HG03175 (cell line): Measurements from ENCODE around the gene SEC16B.

Source experiments
- ATAC-seq: cut with Tn5 transposase; IDR thresholded peaks from one replicate; pipeline ENCODE4 v1.9.1; 2021; ENCODE audit warnings: mild to moderate bottlenecking, moderate library complexity; ENCODE audit not compliant: unreplicated experiment

The SEC16B gene

DNA sequence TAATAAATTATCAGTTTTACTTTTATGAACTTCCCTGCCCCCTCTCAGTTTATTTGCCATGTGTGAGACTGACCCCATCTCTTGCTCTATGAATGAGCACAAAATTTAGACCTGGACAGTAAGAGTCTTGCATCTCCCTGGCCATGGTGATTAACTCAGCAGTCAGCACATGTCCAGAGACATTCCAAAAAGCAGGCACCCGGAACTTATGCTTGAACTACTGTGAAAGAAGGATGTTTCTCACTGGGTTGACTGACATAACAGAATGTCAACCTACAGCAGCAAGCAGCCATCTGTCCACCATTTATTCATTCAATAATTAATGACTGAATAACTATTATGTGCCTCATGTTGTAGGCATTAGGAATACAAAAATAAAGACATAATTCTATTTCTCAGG, 11.3 kb upstream of the SEC16B start:
- ATAC-seq: no peak

DNA sequence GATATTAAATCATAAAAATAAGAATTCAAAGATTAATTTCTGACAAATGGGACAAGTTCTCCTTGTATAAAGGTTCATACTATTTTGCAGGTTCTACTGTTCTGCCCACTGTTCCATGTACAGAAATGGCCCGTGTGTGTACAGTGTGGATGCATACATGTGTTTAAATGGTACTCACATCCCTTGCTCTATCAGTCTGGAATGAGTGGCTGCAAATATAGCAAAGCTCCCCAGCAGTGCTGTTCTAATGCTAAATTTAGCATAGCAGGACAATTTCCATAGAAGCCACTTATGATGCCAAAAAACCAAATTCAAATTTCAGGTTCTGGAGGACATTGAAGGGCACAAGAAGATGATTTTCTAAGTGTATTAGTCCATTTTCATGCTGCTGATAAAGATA, 9.4 kb upstream of the SEC16B start:
- ATAC-seq: no peak

DNA sequence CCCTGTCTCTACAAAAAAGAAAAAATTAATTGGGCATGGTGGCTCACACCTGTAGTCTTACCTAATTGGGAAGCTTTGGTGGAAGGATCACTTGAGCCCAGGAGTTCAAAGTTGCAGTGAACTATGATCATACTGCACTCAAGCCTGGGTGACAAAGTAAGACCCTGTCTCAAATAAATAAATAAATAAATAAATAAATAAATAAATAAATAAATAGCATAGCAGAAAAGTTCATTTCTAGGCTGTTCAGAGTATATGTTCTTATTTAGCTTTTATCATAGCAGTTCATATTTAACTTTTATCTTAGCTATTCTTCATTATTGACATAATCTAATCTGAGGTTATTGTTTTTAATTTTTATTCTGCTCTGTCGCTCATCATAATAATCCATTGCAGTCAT, 8.7 kb upstream of the SEC16B start:
- no peak for ATAC-seq

DNA sequence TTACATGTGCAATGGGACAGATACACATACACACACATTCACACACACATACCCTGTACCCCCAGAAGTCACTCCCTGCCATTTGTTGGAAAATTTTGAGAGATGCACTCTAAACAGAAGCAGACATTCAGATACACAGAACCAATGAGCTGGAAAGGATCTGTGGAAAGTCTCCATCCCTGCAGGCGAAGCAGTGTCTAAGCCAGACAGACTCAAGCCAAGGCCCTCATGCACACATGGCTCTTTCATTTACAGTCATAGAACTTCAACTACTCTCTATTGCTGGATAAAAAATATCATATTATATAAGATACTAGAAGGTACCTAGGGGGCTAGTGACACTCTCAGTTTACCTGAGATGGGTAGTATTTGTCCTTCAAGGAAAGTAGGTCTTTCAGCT, 7.3 kb upstream of the SEC16B start:
- ATAC-seq: no peak

DNA sequence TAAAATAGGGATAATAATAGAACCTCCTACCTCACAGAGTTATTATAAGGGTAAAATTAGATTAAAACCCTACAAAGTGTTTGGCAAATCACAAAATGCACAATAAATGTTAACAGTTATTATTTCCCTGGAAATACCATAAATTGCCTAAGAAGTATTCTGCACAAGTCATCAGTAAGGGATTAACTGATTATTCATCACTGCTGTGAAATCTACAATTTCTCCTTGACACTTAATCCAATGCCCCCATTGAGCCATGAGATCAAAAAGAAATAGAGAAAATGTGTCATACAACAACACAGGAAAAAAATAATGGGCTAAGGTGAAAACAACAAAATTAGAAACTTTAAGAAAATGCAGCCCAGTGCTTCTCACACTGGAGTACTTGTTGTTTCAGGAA, 6.7 kb upstream of the SEC16B start:
- no peak for ATAC-seq

DNA sequence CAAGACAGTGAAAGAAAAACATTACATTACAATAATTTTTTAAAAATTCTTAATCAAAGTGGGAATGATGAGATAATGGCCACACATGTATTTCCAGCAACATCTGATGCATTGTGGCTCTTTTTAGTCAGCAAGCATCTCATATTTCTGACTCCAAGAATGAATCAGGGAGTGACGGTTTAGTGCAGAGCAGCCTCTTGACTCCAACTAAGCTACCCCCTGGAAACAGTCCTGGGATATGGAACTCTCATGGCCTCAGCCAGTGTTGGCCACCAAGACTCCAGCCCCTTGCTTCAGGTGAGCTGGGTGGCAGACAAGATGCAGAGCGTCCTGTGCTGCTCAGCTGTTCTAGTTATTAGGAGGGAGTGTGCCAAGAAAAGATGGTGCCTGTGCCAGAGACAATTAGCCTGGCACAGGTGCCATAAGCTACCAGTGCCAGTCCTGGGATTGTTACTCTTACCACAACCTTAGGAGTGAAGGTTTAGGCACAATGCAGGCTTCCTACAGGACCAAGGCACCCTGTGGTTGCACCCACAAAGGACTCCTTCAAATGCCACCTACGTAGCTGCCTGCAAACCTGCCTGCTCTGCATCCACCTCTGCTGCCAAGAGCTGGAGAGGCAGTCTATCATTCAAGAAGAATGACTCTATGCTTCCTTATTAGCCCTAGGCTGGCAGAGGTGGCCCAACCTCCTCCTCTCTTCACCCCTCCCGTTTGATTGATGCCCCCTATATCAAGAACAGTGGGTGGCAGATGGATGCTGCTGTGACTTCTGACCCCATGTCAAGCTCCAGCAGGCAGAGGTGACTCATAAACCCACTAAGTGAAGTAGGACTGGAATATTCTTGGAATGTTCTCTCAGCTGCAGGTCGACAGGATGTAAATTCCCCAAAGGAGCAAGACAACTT, 6.0 kb upstream of the SEC16B start:
- no peak for ATAC-seq

DNA sequence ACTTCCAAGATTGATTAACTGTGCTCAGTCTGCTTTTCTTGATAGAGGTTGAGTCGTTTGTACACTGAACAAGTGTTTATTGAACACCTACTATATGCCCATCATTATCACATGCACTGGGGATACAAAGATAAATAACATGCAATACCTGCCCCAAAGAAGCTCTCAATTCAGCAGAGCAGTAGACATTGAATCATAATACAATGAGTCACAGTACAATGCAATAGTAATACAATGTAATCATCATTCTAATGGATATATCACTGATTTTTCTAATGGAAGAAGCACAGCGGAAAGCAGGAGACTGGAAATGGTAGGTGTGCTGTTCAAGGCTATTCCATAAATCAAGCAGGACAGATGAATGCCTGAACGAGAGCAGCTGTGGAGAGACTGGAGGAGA, 3.7 kb upstream of the SEC16B start:
- no peak for ATAC-seq

DNA sequence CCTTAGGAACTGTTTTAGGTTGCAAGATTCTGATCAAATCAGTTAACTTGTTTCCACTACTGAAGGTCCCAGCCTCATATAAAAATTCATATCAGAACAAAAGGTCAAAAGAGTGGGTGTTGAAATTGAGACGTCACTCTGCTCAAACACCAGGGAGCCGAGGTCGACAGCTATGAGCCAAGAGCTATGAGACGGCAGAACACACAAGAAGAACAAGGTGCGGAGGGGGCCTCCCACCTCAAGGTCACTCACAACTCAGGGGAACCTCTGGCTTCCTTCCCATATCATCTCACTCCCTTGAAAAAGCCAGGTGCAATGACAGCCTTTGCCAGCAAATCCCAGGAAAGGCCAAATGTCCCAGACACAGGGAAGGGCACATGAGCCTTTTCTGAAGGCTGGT, 749 bp downstream of the SEC16B start:
- no peak for ATAC-seq

DNA sequence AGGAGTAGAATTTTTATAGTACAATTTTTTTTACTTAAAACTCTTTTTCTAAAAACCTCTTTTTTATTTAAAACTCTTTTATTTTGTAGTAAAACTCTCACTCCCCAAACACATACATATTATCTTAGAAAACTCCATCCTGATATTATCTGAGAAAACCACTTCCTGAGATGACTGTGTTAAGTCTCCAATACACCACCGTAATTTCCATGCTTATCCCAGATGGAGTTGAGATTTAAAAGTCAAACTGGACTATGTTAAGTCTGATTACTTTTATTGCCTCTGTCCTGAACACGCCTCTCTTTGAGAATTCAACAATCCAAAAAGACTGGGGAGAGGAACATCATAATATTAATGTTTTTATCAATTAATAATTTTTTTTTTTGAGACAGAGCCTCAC, 3.7 kb downstream of the SEC16B start:
- ATAC-seq: no peak

DNA sequence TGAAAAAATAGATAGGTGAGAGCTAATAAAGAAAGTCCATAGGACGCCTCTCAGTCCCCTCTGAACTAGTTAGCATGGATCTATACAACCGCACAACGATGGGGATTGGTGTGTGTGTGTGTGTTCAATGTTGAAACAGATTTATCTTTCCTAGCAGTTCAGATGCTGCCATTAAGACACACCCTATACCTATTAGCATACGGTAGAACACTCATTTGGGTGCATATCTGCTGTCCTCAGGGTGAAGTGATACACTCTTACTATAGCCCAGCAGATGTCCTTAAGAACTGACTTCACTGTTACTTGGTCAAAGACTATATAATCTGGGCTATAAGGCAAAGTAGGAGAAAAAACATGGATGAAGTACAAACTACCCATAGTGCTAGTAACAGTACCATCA, 4.6 kb downstream of the SEC16B start:
- ATAC-seq: no peak

DNA sequence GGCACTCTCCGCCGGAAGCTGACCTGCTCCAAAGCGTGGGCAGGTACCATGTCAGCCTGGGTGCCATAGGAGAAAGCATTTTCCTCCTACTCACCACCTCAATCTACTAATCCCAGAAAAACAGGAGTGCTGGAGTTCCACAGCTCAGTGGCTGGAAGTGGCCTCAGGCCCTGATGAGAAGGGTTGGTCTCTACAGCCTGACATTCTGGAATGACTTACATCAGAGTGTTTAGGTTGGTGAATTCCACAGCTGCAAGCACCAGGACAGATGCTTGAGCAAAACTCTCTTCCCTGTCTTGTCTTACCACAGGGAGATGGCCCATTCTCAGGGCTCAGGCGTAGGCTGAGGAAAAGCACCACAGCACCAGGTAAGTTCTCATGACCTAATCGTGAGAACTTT, 5.5 kb downstream of the SEC16B start:
- no peak for ATAC-seq

DNA sequence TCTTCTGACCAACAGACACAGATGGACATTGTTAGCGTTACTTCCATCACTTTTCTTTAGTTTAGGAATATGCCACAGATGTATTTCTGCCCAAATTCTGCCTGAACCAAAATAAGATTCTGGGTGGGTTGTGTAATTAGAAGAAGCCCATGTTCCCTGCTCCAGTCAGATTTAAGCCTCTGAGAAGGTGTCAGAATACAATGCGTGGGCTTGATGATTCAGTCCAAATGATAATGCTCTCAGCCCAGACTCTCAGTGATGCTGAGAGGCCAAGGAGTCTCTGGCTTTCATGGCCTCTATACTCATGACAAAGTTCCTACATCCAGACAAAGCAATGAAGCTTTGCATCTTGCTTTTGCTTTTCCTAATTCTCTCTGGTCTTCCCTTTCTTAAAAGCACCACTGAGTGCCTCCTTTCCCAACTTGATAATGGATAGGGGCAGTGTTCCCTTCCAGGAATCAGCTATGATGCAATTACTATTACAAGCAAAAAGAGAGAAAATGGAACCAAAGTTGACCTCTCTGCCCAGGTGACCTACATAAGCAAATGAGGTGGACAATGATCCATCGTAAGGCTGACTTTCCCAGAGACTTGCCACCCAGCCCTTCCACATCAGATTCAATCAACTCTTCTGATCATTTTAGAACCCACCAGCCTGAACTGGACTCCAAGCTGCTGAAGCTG, 8.8 kb downstream of the SEC16B start:
- no peak for ATAC-seq

DNA sequence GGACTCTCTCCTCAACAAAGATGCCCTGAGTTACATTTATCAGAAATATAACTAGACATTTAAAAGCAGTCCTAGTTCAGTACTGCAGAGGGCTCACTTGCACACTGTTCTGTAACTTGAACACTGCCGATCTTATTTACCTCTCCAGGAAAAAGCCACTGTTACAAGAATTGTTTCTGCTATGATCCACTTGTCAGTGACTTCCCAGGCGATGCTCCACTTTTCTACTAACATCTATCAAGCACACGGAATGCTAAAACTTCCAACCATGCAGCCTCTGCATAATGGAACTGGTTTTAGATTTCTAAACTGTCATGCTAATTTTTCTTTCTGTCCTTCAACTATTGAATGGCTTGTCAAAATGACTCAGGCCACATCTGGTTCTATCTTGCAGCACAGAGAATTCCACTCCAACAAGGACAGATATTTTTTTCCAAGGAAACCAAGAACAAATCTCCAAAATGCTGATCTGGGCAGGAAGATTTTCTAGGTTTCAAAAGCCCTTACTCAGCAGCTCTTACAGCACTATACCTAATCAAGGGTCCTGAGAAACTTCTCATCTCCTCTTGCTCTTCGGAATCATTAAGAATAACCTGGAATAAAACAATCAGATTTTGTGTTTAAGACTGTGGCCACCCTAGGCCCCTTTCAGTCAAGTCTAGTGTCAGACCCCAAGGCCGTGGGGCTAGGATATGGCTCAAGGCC, 9.9 kb downstream of the SEC16B start:
- no peak for ATAC-seq

DNA sequence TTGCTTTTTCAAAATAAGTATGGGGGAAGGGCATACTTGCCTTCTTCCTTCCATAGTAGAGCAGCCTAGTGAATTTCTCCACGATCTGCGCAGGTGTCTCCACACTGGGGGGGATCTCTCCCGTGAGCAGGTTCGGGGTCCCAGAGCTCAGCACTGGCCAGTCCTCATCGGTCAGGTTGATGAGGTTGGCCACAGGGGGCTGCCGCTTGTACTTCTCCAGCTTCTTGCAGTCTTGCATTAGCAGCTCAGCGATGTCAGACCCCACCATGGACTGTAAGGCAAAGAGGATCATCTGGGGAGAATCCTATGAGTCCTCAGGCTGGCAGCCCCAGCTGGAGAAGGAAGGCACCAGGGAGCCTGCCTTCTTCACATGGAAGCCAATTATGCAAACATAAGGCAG, 11.8 kb downstream of the SEC16B start:
- no peak for ATAC-seq

DNA sequence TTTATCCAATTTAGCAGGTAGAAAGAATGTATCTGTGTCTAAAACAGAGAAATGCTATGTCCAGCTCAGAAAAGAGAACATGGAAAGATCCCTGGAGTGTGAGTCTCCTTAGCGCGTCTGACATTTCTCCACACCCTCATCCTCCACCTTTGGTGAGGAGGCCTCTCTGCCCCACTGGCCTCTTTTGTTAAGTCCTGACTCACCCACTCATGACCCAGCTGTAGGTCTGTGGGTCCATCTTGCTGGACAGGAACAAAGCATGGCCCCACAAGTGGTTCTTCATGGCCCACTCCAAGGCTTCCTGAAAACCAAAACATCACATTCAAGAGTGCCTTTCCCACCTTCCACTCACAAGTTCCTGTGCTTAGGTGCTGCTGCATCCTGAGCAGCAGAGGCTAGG, 15.8 kb downstream of the SEC16B start:
- ATAC-seq: no peak

DNA sequence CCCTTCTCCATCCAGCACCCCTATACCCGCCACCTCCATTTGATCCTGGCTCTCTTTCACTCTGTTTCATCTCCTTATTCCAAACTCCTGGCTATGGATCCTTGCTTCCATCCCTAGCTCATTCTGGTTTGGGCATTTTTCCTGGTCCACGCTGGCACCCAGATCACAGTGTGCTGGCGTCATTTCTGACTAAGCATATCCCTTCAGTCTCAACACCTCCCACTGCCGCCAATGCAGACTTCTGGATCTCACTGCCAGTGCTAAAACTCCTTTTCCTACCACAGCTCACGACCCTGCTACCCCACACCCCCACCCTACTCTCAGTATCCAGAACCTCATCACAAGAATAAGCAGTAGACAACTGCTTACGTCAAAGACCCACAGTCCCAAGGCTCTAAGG, 16.3 kb downstream of the SEC16B start:
- ATAC-seq: no peak

DNA sequence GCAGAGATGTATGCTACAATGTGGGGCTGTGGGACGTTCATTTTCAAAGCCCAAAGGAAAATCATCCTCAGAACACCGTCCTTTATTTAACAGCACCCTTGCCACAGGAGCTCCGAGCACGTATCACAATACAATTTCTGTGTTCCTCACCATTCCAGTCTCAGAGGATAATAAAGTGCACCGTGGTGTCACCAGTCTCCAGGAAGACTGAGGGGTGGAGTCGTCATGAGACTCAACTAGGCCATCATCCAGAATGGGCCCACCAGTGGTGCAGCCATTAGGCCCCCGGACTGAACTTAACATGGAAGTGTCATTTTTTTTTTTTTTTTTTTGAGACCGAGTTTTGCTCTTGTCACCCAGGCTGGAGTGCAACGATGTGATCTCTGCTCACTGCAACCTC, 17.2 kb downstream of the SEC16B start:
- no peak for ATAC-seq

DNA sequence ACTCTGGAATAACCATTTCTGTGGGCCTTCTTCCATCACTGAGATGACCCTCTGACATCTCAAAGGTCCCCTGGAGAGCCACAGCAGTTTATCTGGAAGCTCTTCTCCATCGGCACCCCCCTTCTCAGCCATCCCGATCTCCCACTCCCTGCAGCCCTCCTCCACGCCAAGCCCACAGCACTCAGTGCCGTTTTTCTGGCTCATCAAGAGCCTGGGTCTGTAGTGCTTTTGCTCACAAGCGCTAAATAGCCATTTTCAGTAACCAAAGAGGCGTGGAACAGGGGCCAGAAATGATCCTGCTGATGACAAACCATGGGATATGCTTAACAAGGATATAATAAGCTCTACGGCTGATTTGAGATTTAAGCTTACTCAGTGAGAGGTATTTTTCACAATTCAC, 17.6 kb downstream of the SEC16B start:
- ATAC-seq: no peak

DNA sequence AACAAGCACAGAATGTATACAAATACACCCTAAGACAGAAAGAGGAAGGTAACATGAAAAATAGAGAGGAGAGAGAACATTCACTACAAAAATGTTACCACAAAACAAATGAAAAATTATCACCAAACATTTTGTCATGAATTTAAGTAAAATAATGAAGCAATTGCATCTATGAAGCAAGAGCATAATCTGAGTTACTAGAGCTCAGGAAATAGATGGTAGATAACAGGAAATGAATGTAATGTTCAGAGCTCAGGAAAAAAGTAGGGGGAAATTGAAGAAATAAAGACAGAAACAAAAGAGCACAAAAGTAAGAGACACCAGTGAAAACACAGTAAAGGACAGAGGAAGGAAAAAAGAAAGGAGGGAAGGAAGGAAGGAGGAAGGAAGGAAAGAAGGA, 19.4 kb downstream of the SEC16B start:
- no peak for ATAC-seq

DNA sequence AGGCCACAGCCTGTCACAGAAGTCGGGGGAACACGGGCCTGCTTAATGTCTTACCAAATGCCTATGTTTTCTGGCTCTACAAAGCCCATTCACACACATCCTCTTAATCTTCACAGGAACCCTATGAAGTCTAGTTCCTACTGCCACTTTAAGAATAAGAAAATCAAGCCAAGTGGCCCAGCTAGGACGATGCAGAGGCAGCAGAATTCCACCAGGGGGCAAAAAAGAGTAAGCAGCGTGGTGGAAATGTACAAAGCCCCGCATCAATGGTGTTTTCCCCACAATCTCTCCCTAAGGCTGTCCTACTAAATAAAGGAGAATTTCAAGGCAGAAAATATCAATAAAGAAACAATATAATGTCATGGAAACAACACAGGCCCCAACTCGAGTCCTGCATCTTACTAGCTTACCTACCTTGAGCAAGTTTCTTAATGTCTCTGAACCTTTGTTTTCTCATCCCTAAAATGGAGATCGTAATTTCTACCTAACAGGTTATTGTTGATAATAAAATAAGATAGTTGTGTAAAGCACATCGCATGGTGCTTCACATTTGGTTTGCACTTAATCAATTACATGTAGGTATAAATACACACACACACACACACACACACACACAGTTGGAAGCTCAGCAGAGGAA, 21.4 kb downstream of the SEC16B start:
- peak; percentile 82 for ATAC-seq

DNA sequence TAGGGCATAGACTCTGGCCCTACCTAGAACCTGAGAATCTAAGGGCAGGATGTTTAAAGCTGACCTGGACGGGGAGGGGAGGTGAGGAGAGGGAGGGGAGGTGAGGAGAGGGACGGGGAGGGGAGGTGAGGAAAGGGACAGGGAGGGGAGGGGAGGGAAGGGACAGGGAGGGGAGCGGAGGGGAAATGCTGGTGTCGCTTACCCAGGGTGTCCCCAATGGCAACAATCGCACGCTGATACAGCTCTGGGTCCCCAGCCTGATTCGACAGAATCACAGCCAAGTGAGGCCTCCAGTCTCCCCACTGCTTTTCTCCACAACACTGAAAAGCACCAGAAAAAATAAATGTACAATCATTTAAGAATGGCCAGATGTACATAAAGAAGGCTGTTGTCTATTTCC, 22.2 kb downstream of the SEC16B start:
- ATAC-seq: no peak
